Measurements from ENCODE around the gene TBC1D5.
"Not testable (repeated sequence)": the region's sequence is repeated elsewhere in the genome, so short reads cannot be mapped to it uniquely, and the experiment has no call there.

The TBC1D5 gene

GRCh38 chr3:17518189-17519059, 224.0 kb downstream of the TBC1D5 start:
- DNase-seq, result no peak

- no peak for DNase-seq
These were observed 226.8 kb downstream of the TBC1D5 start for GRCh38 chr3:17515445-17516234.

- DNase-seq, result no peak
These were observed 227.8 kb downstream of the TBC1D5 start for GRCh38 chr3:17514597-17514996.

- no peak for DNase-seq
These were observed 232.2 kb downstream of the TBC1D5 start for GRCh38 chr3:17510265-17510664.

GRCh38 chr3:17508180-17508752, 234.2 kb downstream of the TBC1D5 start:
- no peak for DNase-seq

GRCh38 chr3:17507480-17507879, 235.0 kb downstream of the TBC1D5 start:
- DNase-seq, result no peak

GRCh38 chr3:17505856-17506255, 236.6 kb downstream of the TBC1D5 start:
- DNase-seq, result no peak

- DNase-seq, result no peak
These were observed 240.7 kb downstream of the TBC1D5 start for GRCh38 chr3:17501745-17502144.

GRCh38 chr3:17500618-17501017, 241.8 kb downstream of the TBC1D5 start:
- no peak for DNase-seq

- DNase-seq, result no peak
These were observed 248.2 kb downstream of the TBC1D5 start for GRCh38 chr3:17494117-17494809.

- DNase-seq, result no peak
These were observed 250.8 kb downstream of the TBC1D5 start for GRCh38 chr3:17491601-17492000.

- DNase-seq, result not testable (repeated sequence)
These were observed 251.2 kb downstream of the TBC1D5 start for GRCh38 chr3:17491190-17491589.

- no peak for DNase-seq
These were observed 253.3 kb downstream of the TBC1D5 start for GRCh38 chr3:17489139-17489538.

GRCh38 chr3:17481116-17481515, 261.3 kb downstream of the TBC1D5 start:
- DNase-seq, result no peak

GRCh38 chr3:17479681-17480405, 262.6 kb downstream of the TBC1D5 start:
- no peak for DNase-seq

GRCh38 chr3:17478673-17479072, 263.8 kb downstream of the TBC1D5 start:
- DNase-seq, result no peak

GRCh38 chr3:17473761-17474160, 268.7 kb downstream of the TBC1D5 start:
- no peak for DNase-seq

- no peak for DNase-seq
These were observed 272.5 kb downstream of the TBC1D5 start for GRCh38 chr3:17469954-17470353.

GRCh38 chr3:17469520-17469919, 272.9 kb downstream of the TBC1D5 start:
- no peak for DNase-seq

- no peak for DNase-seq
These were observed 276.4 kb downstream of the TBC1D5 start for GRCh38 chr3:17466028-17466427.

GRCh38 chr3:17459470-17459993, 282.9 kb downstream of the TBC1D5 start:
- no peak for DNase-seq

- no peak for DNase-seq
These were observed 285.8 kb downstream of the TBC1D5 start for GRCh38 chr3:17456650-17457049.
